Mammary epithelial cell (primary cell): ENCODE measurements around the gene TNP2.
A peak's percentile ranks its signal among the peaks of the same experiment; 100 is the strongest.

Experiments
- EZH2 ChIP-seq: IDR thresholded peaks from 2 replicates; pipeline ENCODE4 v1.6.1; 2012; ENCODE audit warnings: low read length, inconsistent platforms, borderline replicate concordance
- TF ChIP-seq, protein P1 (sequence below), 2 donors: IDR thresholded peaks in 1 of 2; conservative IDR thresholded peaks in 1 of 2; 2 replicates each; pipeline ENCODE4 v1.5.1; 2011 to 2012; ENCODE audit warnings: inconsistent platforms in 2 of 2, low read length in 2 of 2, mild to moderate bottlenecking in 2 of 2, control low read depth in 1 of 2, low read depth in 1 of 2; ENCODE audit not compliant: insufficient read depth in 1 of 2; ENCODE audit errors: extremely low read depth in 1 of 2

DNA sequence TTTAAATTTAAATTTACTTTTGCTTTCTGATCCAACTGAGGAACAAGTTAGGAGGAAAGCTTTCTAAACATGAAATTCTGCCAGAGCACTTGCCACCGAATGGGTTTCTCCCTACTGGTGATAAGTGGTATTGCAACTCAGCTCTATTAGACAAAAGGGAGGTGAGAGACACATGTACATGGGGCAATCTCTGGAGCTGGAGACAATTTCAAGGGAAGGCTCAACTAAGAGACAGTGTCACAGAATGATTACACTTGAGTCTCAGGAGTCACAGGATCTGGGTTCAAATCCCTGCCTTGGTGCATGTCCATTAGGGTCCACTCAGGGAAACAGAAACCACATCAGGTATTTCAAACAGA is 50.5 kb downstream of the TNP2 start:
- TF ChIP-seq, protein P1, sequence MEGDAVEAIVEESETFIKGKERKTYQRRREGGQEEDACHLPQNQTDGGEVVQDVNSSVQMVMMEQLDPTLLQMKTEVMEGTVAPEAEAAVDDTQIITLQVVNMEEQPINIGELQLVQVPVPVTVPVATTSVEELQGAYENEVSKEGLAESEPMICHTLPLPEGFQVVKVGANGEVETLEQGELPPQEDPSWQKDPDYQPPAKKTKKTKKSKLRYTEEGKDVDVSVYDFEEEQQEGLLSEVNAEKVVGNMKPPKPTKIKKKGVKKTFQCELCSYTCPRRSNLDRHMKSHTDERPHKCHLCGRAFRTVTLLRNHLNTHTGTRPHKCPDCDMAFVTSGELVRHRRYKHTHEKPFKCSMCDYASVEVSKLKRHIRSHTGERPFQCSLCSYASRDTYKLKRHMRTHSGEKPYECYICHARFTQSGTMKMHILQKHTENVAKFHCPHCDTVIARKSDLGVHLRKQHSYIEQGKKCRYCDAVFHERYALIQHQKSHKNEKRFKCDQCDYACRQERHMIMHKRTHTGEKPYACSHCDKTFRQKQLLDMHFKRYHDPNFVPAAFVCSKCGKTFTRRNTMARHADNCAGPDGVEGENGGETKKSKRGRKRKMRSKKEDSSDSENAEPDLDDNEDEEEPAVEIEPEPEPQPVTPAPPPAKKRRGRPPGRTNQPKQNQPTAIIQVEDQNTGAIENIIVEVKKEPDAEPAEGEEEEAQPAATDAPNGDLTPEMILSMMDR (conservative IDR thresholded peaks at IDR 0.05 in 1 of 2, IDR thresholded peaks at IDR 0.05 in 1 of 2; ENCODE audit: extremely low read depth in 1 of 2, insufficient read depth in 1 of 2, low read depth in 1 of 2, low read length in 2 of 2) = peak; percentile 54 to 67
- TF ChIP-seq EZH2 = no peak
